HG03280 (cell line): ENCODE measurements around the gene TFPI.
"Not testable (repeated sequence)": the region's sequence is repeated elsewhere in the genome, so short reads cannot be mapped to it uniquely, and the experiment has no call there.

Source experiments
- ATAC-seq: cut with Tn5 transposase; IDR thresholded peaks from one replicate; pipeline ENCODE4 v1.9.1; 2021; ENCODE audit warnings: mild to moderate bottlenecking, moderate library complexity; ENCODE audit not compliant: unreplicated experiment

Gene TFPI

DNA sequence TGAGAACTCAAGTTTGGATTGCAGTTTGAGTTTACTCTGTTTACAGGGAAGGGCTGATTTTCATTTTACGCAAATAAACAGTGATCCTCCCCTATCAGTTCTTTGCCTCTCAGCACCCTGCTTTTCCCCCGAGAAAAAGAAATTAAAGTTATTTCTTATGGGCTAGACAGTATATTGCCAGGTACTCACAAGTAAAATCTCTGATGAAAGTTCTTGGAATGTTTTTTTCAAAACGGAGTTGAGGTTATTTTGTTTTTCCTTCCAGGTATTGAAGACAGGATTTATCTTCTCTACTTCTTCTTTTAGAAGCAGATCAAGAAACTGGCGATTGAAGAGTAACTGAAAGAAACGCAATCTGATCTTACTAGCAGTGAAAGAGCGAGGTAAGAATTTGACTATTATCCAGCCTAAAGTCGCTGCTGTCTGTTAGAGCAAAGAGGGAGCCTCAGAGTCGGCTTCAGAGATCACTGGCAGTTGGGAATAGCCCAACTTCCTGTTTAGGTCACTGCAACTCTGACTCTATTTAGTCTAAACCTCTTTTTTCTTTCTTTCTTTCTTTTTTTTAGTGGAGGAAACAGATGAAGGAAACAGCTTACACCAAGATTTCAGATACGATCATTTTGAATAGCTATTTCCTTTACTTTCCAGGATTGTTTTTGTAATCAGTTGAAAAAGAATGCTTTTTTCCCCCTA is at the start of gene TFPI:
TFPI (minus strand) TSS at position 425 of the 693 bp plus-strand sequence. CDS start 50,667 bp downstream, outside the sequence.
- ATAC-seq = no peak

GRCh38 chr2:187594801-187595200 is 40.6 kb upstream of the TFPI start:
- ATAC-seq = no peak

DNA sequence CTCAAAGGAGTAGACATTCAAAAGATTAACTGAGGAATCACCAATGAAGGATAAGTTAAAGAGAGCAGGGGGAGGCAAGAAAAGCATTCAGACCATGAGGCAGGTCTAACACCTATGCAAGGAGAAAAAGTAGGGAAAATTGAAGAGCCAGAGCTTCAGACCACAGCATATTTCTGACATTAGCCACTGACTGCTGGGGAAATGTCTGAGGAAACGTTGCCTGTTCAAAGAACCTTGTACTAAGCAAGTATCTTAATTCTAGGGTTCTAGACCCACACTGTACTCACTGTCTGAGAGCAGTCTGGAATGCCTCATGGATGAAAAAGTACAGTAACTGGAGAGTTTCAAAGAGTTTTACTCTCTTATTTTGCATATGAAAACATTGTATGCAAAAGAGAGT is 39.5 kb upstream of the TFPI start:
- no peak for ATAC-seq

DNA sequence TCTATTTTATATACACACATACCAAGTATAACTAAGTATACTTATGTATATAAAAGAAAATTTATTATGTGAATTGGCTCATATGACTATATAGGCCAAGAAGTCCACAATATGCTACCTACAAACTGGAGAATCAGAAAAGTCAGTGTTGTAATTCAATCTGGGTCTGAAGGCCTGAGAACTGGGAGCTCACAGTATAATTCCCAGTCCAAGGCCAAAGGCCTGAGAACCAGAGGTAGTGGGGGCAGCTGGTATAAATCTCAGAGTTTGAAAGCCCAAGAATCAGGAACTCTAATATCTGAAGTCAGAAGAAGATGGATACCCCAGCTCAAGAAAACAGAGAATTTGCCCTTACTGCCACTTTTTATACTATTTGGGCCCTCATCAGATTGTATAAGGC is 38.9 kb upstream of the TFPI start:
- no peak for ATAC-seq

DNA sequence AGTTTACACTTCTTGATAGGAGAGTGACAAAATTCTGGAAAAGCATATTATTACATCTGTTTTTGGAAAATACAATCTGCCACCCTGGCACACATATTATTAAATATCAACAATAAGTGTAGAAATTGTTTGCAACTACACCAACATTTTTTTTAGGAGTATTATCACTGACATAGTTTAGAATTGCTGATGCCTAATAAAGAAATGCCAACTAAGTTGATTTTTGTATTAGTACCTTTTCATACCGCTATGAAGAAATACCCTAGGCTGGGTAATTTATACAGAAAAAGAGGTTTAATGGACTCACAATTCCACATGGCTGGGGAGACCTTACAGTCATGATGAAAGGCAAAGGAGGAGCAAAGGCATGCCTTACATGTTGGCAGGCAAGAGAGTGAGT is 35.9 kb upstream of the TFPI start:
- no peak for ATAC-seq

DNA sequence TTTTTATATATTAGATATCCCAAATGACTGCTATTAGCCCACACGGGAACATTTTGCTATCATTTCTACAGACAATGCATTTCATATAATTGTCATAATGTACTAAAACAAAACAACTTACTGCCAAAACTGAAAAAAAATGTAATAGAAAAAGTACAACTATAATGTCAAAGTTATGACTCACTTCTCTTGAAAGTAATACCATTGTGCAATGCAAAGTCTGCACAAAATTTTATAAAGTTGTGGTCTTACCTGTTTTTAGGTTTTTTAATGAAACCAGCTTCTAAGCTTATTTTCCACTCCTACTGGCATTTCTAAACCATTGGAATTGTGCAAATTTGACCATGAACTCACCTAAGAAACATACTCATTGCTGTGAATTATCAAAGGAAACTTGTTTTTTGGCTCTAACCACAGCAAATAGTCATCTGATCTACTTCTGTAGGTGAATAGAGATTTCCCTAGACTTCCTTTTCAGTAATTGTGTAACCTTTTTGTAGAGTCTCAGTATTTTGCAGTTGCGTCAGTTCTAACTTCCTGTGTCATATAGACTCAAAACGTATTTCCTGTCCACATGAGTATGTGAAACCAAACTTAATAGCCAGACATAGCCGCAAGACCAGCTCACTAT is 31.9 kb upstream of the TFPI start:
- ATAC-seq = peak; percentile 81

- ATAC-seq = no peak
Observed at GRCh38 chr2:187581125-187581896, 27.1 kb upstream of the TFPI start.

DNA sequence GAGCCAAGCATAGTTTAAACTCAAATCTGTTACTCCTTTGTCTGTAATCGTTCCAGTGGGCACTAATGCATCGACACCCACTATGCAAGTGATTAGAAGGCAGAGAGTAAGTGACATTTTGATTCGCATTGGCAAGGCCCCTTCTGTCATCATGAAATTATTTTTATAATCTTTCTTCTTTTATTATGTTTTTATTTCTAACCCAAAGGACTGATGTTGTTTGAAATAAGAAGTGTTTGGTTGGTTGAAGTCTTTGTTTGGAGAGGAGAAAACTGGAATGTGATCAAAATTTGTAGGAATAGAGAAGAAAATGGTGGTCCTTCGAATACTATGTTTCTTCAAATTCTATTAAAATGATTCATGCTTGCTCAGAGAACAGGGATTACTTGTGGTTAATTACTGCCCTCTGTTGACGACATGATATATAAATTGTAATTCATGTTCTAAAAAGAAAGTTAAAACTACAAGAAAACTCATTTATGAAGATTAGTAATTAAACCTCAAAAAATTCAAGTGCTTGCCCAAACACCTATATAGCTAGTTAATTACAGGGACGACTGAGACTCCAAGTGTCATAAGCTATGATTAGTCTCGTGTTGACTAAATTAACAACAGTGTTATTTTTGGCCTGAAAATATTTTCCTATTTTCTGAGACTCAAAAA is 26.4 kb upstream of the TFPI start:
- ATAC-seq = peak; percentile 67

DNA sequence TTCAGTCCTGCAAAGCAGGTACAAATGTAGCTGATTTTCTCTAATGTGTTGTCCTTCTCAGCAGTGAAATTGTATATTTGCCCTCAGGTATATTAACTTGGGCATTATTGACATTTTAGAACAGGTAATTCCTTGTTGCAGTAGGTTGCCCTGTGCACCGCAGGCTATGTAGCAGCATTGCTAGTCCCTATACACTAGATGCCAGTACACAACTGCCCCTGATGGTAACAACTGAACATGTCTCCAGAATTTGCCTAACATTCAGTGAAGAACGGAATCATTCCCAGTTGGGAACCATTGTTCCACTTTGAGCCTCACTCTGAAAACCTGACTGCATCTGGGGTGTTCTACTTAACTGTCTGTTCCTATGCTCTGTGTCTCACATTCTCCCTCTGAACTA is 23.1 kb upstream of the TFPI start:
- no peak for ATAC-seq

DNA sequence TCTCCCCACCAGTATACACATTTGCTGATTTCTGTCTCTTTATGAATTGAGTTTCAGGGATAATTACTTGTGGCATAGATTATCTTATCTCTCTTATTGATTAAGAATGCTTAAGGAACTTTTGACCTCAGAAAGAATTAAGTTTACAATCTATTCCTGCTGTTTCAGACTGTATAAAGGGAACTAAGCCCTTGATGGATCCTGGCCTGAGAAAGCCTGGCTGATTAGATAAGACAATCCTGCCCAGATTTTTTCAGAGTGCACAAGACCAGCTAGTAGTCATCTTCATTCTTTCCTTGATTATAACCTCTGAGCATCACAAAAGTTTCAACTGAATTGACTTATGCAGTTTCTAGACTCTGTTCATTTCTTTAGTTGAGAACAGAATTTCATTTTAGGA is 22.7 kb upstream of the TFPI start:
- no peak for ATAC-seq

GRCh38 chr2:187575751-187576067 is 21.5 kb upstream of the TFPI start:
- no peak for ATAC-seq

DNA sequence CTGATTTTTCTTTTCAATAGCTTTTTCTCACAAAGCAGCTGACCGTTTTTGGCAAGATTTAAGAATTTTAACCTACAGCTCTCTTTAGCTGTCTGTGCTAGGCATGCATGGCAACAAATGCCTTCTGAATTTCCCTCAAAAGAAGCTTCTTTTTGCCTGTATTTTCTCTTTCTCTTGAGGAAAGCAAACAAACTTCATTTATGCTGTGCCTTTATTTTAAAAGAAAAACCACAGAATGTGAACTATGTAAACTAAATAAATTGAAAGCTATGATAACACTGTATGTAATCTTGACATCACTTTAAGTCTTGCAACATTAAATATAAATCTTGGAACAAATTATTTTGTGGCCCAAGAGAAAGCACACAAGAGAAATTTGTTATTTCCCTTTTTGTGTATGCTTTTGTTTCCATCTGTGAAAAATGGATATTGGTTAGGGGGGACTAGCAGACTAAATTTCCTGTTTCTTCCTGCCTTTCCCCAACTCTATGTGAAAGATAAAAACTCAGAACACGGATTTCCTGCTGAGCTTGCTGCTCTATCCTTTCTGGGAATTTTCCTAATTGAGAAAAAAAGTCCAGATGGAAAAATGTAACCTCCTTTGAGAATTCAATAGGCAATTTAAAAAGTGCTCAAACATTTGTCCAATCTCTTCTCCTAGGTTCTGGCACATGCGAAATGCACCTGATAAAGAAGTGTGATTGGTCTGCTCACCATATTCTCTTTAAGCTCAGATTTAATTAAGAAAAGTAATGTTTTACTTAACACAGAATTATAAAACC is 20.9 kb upstream of the TFPI start:
- no peak for ATAC-seq

DNA sequence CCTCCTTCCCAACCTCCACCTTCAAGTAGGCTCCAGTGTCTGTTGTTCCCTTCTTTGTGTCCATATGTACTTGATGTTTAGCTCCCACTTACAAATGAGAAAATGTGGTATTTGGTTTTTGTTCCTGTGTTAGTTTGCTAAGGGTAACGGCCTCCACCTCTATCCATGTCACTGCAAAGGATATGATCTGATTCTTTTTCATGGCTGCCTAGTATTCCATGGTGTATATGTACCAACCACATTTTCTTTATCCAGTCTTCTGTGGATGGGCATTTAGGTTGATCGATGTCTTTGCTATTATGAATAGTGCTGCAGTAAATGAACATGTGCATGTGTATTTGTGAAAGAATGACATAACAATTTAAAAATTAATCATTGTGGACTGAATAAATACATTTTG is 19.5 kb upstream of the TFPI start:
- no peak for ATAC-seq

- ATAC-seq = not testable (repeated sequence)
Observed at GRCh38 chr2:187571996-187572395, 17.8 kb upstream of the TFPI start.

GRCh38 chr2:187569571-187569970 is 15.3 kb upstream of the TFPI start:
- ATAC-seq = no peak

DNA sequence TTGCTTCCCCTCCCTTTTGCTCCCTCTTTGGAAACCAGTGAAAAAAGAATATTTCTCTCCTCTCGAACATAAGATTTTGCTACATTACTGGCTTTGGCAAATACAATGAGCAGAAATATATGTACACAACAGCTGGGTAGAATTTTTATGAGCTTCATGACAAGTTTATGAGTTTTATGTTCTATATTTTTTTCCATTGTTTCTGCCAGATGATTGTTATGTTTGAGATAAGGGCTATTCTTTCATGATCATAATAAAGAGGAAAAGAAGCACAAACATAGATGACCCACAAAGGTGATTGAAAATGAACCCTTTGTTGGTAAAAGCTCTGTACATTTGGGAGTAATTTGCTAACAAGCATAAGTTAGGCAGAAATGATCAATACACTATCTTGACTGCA is 14.8 kb upstream of the TFPI start:
- ATAC-seq = no peak

GRCh38 chr2:187567126-187567525 is 12.9 kb upstream of the TFPI start:
- ATAC-seq = no peak

- no peak for ATAC-seq
Observed at GRCh38 chr2:187566712-187567111, 12.5 kb upstream of the TFPI start.

DNA sequence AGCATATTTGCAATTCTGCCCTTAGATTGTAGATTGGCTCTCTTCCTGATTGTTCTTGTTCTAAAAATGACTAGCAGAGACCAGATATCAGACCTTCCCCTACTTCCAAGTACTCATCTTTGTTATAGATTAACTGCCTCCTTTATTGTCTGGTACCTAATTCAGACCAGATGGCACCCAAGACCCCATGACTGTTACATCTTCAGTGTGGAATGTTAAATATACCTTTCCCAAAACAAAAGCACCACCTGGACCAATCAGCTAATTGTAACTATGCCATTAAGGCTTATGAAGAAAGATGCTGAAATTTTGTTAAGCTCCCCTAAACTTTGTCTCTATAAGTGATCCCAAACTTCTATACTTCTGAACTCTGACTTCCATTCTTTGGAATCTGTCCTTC is 12.0 kb upstream of the TFPI start:
- ATAC-seq = no peak

- not testable (repeated sequence) for ATAC-seq
Observed at GRCh38 chr2:187565618-187566017, 11.4 kb upstream of the TFPI start.

GRCh38 chr2:187556493-187556892 is 2.3 kb upstream of the TFPI start:
- not testable (repeated sequence) for ATAC-seq
